Right kidney (tissue), 1 donor: Measurements from ENCODE around the gene TDRD7.
A peak's percentile ranks its signal among the peaks of the same experiment; 100 is the strongest.
"Not testable (repeated sequence)": the region's sequence is repeated elsewhere in the genome, so short reads cannot be mapped to it uniquely, and the experiment has no call there.

Experiments
- DNase-seq: peaks from one replicate; pipeline ENCODE4 v3.0.0-alpha.2; 2016

Gene TDRD7

GRCh38 chr9:97475059-97475458 is 63.2 kb downstream of the TDRD7 start:
- no peak for DNase-seq

- no peak for DNase-seq
Observed at GRCh38 chr9:97478301-97478981, 66.5 kb downstream of the TDRD7 start.

GRCh38 chr9:97479496-97480159 is 67.7 kb downstream of the TDRD7 start:
- DNase-seq: no peak

- no peak for DNase-seq
Observed at GRCh38 chr9:97480174-97480573, 68.3 kb downstream of the TDRD7 start.

GRCh38 chr9:97480749-97481148 is 68.9 kb downstream of the TDRD7 start:
- no peak for DNase-seq

- no peak for DNase-seq
Observed at GRCh38 chr9:97484134-97484533, 72.2 kb downstream of the TDRD7 start.

GRCh38 chr9:97487107-97487506 is 75.2 kb downstream of the TDRD7 start:
- no peak for DNase-seq

- DNase-seq: no peak
Observed at GRCh38 chr9:97487861-97488260, 76.0 kb downstream of the TDRD7 start.

GRCh38 chr9:97491216-97491999 is 79.5 kb downstream of the TDRD7 start:
- no peak for DNase-seq

- not testable (repeated sequence) for DNase-seq
Observed at GRCh38 chr9:97497558-97498375, 85.9 kb downstream of the TDRD7 start.

GRCh38 chr9:97498846-97499245 is 87.0 kb downstream of the TDRD7 start:
- DNase-seq: not testable (repeated sequence)

- DNase-seq: no peak
Observed at GRCh38 chr9:97500263-97500662, 88.4 kb downstream of the TDRD7 start.

GRCh38 chr9:97500765-97501176 is 88.9 kb downstream of the TDRD7 start:
- DNase-seq: no peak

GRCh38 chr9:97501177-97501971 is 89.5 kb downstream of the TDRD7 start, which contains the start of gene TMOD1:
Gene TMOD1, plus strand, starts transcription at chr9:97501666. Its CDS starts 22,523 bp downstream, at chr9:97524189.
- peak; percentile 71 for DNase-seq

- no peak for DNase-seq
Observed at GRCh38 chr9:97501972-97502221, 90.0 kb downstream of the TDRD7 start.

GRCh38 chr9:97502222-97502983 is 90.5 kb downstream of the TDRD7 start:
- DNase-seq: peak; percentile 52

- DNase-seq: no peak
Observed at GRCh38 chr9:97502984-97503861, 91.3 kb downstream of the TDRD7 start.

GRCh38 chr9:97503862-97504210 is 91.9 kb downstream of the TDRD7 start:
- DNase-seq: no peak

GRCh38 chr9:97504381-97505216 is 92.7 kb downstream of the TDRD7 start:
- DNase-seq: no peak
